ENCODE measurements around the gene MFSD2A. TPM values are rescaled to one million over a fixed set of nuclear protein-coding genes. Genes with fewer than 3 reads are reported as not detected.
A peak's percentile ranks its signal among the peaks of the same experiment; 100 is the strongest.

MFSD2A gene
- polyA plus RNA-seq, 3 donors: 6.8 to 17.9 (median 7.9) TPM

- peaks cover 10% of the 10 kb centered on the region for H3K4me1 Mint-ChIP-seq
- Histone ChIP-seq H3K4me1 (ENCODE audit: control insufficient read depth in 1 of 2, insufficient read depth in 2 of 2, low read length in 2 of 2) (peaks cover 9 to 14% of the 10 kb centered on the region in 2 donors), H2AFZ (ENCODE audit: insufficient read depth, low read depth, low read length, poor library complexity, severe bottlenecking) (no peak overlapping the region), H3K4me3 (replicated peaks in 1 of 3; ENCODE audit: low read depth in 2 of 3, low read length in 3 of 3) (no peak overlapping the region), H4K20me1 (ENCODE audit: insufficient read depth, low read length) (no peaks in the 10 kb centered on the region), H3K9ac (ENCODE audit: insufficient read depth, low read length, poor library complexity, severe bottlenecking) (no peak overlapping the region), H3K79me2 (ENCODE audit: insufficient read depth, low read length) (no peaks in the 10 kb centered on the region), H3K4me2 (replicated peaks; ENCODE audit: extremely low read depth, low read length, poor library complexity, severe bottlenecking) (no peak overlapping the region), H3K9me3 (replicated peaks in 1 of 2; ENCODE audit: control insufficient read depth in 1 of 2, insufficient read depth in 1 of 2, low read length in 2 of 2) (peaks cover 0 to 1% of the 10 kb centered on the region in 2 donors), H3K27me3 (ENCODE audit: control insufficient read depth in 2 of 2, insufficient read depth in 2 of 2, low read length in 2 of 2) (no peaks in the 10 kb centered on the region), H3K27ac (ENCODE audit: low read depth in 1 of 2, low read length in 2 of 2) (no peak overlapping the region), H3K36me3 (replicated peaks in 1 of 2; ENCODE audit: control insufficient read depth in 1 of 2, insufficient read depth in 2 of 2, low read length in 2 of 2) (no peaks in the 10 kb centered on the region)
- H3K9me3 Mint-ChIP-seq: peaks cover 0 to 12% (median 5%) of the 10 kb centered on the region in 7 donors
- DNase-seq: no peak
- peaks cover 0 to under 1% (median under 1%) of the 10 kb centered on the region in 3 donors for H3K27me3 Mint-ChIP-seq (ENCODE audit: low read depth in 3 of 3)
- no peaks in the 10 kb centered on the region for H3K36me3 Mint-ChIP-seq
- intact Hi-C loops (cut with micrococcal nuclease): no loop called here
- whole genome bisulfite sequencing (ENCODE audit: insufficient coverage): 100% methylated on average over 2 of the region's 3 CpGs
- H3K27ac Mint-ChIP-seq: no peak overlapping the region
- no peak overlapping the region for H3K4me3 Mint-ChIP-seq
- no peak for TF ChIP-seq CTCF (IDR thresholded peaks at IDR 0.05)
Measured at GRCh38 chr1:40011198-40011597, 56.3 kb downstream of the MFSD2A start.

- no peaks in the 10 kb centered on the region for H3K36me3 ChIP-seq (replicated peaks in 1 of 2; ENCODE audit: control insufficient read depth in 1 of 2, insufficient read depth in 2 of 2, low read length in 2 of 2)
- no peaks in the 10 kb centered on the region for H3K9me3 ChIP-seq (replicated peaks in 1 of 2; ENCODE audit: control insufficient read depth in 1 of 2, insufficient read depth in 1 of 2, low read length in 2 of 2)
- no peak for TF ChIP-seq CTCF (IDR thresholded peaks at IDR 0.05)
- H3K79me2 ChIP-seq (ENCODE audit: insufficient read depth, low read length): no peaks in the 10 kb centered on the region
- H3K27me3 ChIP-seq (ENCODE audit: control insufficient read depth in 2 of 2, insufficient read depth in 2 of 2, low read length in 2 of 2): no peaks in the 10 kb centered on the region
- intact Hi-C loops (cut with micrococcal nuclease): no loop called here
- H3K27ac ChIP-seq (ENCODE audit: low read depth in 1 of 2, low read length in 2 of 2): peak overlapping the region in 1 of 2 donors; percentile 1
- H4K20me1 ChIP-seq (ENCODE audit: insufficient read depth, low read length): no peaks in the 10 kb centered on the region
- H3K4me1 ChIP-seq (ENCODE audit: control insufficient read depth in 1 of 2, insufficient read depth in 2 of 2, low read length in 2 of 2): peaks cover 9 to 14% of the 10 kb centered on the region in 2 donors
- 45% methylated on average over 3 of the region's 3 CpGs for WGBS (ENCODE audit: insufficient coverage)
- DNase-seq: peak in 2 of 3 donors; percentile 42 to 43
- peaks cover 3 to 7% (median 4%) of the 10 kb centered on the region in 3 donors for H3K27me3 Mint-ChIP-seq (ENCODE audit: low read depth in 3 of 3)
- no peak overlapping the region for H3K4me2 ChIP-seq (replicated peaks; ENCODE audit: extremely low read depth, low read length, poor library complexity, severe bottlenecking)
- peak overlapping the region in 2 of 7 donors; percentile 19 to 36 for H3K27ac Mint-ChIP-seq
- H3K4me3 ChIP-seq (replicated peaks in 1 of 3; ENCODE audit: low read depth in 2 of 3, low read length in 3 of 3): no peak overlapping the region
- no peak overlapping the region for H3K9ac ChIP-seq (ENCODE audit: insufficient read depth, low read length, poor library complexity, severe bottlenecking)
- H3K36me3 Mint-ChIP-seq: no peaks in the 10 kb centered on the region
- H3K4me3 Mint-ChIP-seq: no peak overlapping the region
- H3K4me1 Mint-ChIP-seq: peaks cover 13% of the 10 kb centered on the region
- H3K9me3 Mint-ChIP-seq: peaks cover 0 to 9% (median 0%) of the 10 kb centered on the region in 7 donors
- H2AFZ ChIP-seq (ENCODE audit: insufficient read depth, low read depth, low read length, poor library complexity, severe bottlenecking): no peak overlapping the region
Measured at GRCh38 chr1:40014253-40014706, 59.3 kb downstream of the MFSD2A start.
